Mesenchymal stem cell (in vitro differentiated cells and primary cell): ENCODE measurements around the gene CHD8. TPM values are rescaled to one million over a fixed set of nuclear protein-coding genes. Genes with fewer than 3 reads are reported as not detected.

Experiments used
- DNase-seq: peaks from one replicate; pipeline ENCODE4 v3.0.0-alpha.2; 2013
- H2AFZ ChIP-seq: one replicate; pipeline ENCODE4 v1.6.1; 2013; ENCODE audit warnings: low read depth, mild to moderate bottlenecking, control low read depth, inconsistent platforms, low read length, moderate library complexity
- H2AK5ac ChIP-seq: 2 replicates; pipeline ENCODE4 v1.6.1; 2013; ENCODE audit warnings: low read length, moderate library complexity, mild to moderate bottlenecking, inconsistent platforms; ENCODE audit not compliant: severe bottlenecking
- H2BK120ac ChIP-seq: one replicate; pipeline ENCODE4 v1.6.1; 2013; ENCODE audit warnings: low read depth, mild to moderate bottlenecking, inconsistent platforms, low read length, moderate library complexity
- H2BK12ac ChIP-seq, 2 experiments: one replicate each; pipeline ENCODE4 v1.6.1; 2013; ENCODE audit warnings: inconsistent platforms in 2 of 2, low read length in 2 of 2, mild to moderate bottlenecking in 2 of 2, moderate library complexity in 2 of 2, control low read depth in 1 of 2
- H2BK15ac ChIP-seq: one replicate; pipeline ENCODE4 v1.6.1; 2013; ENCODE audit warnings: mild to moderate bottlenecking, low read depth, inconsistent platforms; ENCODE audit not compliant: poor library complexity, severe bottlenecking
- H2BK5ac ChIP-seq: 2 replicates; pipeline ENCODE4 v1.6.1; 2013; ENCODE audit warnings: low read depth, mild to moderate bottlenecking, low read length, control low read depth, inconsistent platforms; ENCODE audit not compliant: poor library complexity, severe bottlenecking
- H3K14ac ChIP-seq, 2 experiments: one replicate each; pipeline ENCODE4 v1.6.1; 2013; ENCODE audit warnings: inconsistent platforms in 2 of 2, low read length in 2 of 2, control low read depth in 1 of 2, mild to moderate bottlenecking in 1 of 2, moderate library complexity in 1 of 2
- H3K18ac ChIP-seq, 2 experiments: one replicate each; pipeline ENCODE4 v1.6.1; 2013; ENCODE audit warnings: inconsistent platforms in 2 of 2, low read length in 2 of 2, control low read depth in 1 of 2, low read depth in 1 of 2, mild to moderate bottlenecking in 1 of 2
- H3K23ac ChIP-seq, 2 experiments: one replicate each; pipeline ENCODE4 v1.6.1; 2013; ENCODE audit warnings: inconsistent platforms in 2 of 2, low read length in 2 of 2, mild to moderate bottlenecking in 2 of 2, moderate library complexity in 2 of 2, control low read depth in 1 of 2
- H3K27ac ChIP-seq: 2 replicates; pipeline ENCODE4 v1.5.1; 2013; ENCODE audit warnings: mild to moderate bottlenecking, moderate library complexity, low read length, control low read depth, inconsistent platforms; ENCODE audit not compliant: poor library complexity, severe bottlenecking
- H3K27me3 ChIP-seq, 2 experiments: 2 replicates each; pipeline versions ENCODE4 v1.6.1 to v1.7.0; 2013; ENCODE audit warnings: low read length in 2 of 2, mild to moderate bottlenecking in 2 of 2, moderate library complexity in 2 of 2, control low read depth in 1 of 2, inconsistent platforms in 1 of 2; ENCODE audit not compliant: control insufficient read depth in 1 of 2, insufficient read depth in 1 of 2
- H3K36me3 ChIP-seq, 2 experiments: 2 replicates each; pipeline versions ENCODE4 v1.6.1 to v1.7.0; 2013; ENCODE audit warnings: low read length in 2 of 2, control low read depth in 1 of 2, inconsistent platforms in 1 of 2, low read depth in 1 of 2, mild to moderate bottlenecking in 1 of 2; ENCODE audit not compliant: insufficient read depth in 2 of 2, control insufficient read depth in 1 of 2
- H3K4ac ChIP-seq, 2 experiments: one replicate each; pipeline ENCODE4 v1.6.1; 2013; ENCODE audit warnings: inconsistent platforms in 2 of 2, low read length in 2 of 2, mild to moderate bottlenecking in 2 of 2, moderate library complexity in 2 of 2, control low read depth in 1 of 2, low read depth in 1 of 2
- H3K4me1 ChIP-seq: 2 replicates; pipeline ENCODE4 v1.6.1; 2013; ENCODE audit warnings: low read depth, low read length, control low read depth; ENCODE audit not compliant: control insufficient read depth, insufficient read depth
- H3K4me2 ChIP-seq: 2 replicates; pipeline ENCODE4 v1.6.1; 2013; ENCODE audit warnings: low read length, mild to moderate bottlenecking, inconsistent platforms; ENCODE audit not compliant: poor library complexity, severe bottlenecking
- H3K4me3 ChIP-seq, 2 experiments: 2 replicates each; pipeline versions ENCODE4 v1.5.1 to v1.7.0; 2013; ENCODE audit warnings: low read length in 2 of 2, mild to moderate bottlenecking in 2 of 2, control low read depth in 1 of 2, low read depth in 1 of 2; ENCODE audit not compliant: insufficient read depth in 1 of 2
- H3K79me1 ChIP-seq: replicated peaks from 2 replicates; pipeline ENCODE4 v1.6.1; 2013; ENCODE audit warnings: mild to moderate bottlenecking, control low read depth, low read length, inconsistent platforms; ENCODE audit not compliant: poor library complexity, severe bottlenecking
- H3K9ac ChIP-seq: 2 replicates; pipeline ENCODE4 v1.7.0; 2013; ENCODE audit warnings: mild to moderate bottlenecking, low read length, moderate library complexity
- H3K9me3 ChIP-seq: 2 replicates; pipeline ENCODE4 v1.7.0; 2013; ENCODE audit warnings: mild to moderate bottlenecking, low read length; ENCODE audit not compliant: control insufficient read depth
- H4K8ac ChIP-seq: one replicate; pipeline ENCODE4 v1.6.1; 2013; ENCODE audit warnings: inconsistent platforms, mild to moderate bottlenecking, low read length, moderate library complexity
- H4K91ac ChIP-seq: one replicate; pipeline ENCODE4 v1.6.1; 2013; ENCODE audit warnings: mild to moderate bottlenecking, low read length, inconsistent platforms
- WGBS: methylation state at CpG from one replicate; pipeline ENCODE4 v1.1.7; 2013; ENCODE audit warnings: mixed read lengths; 5-methylcytosine and 5-hydroxymethylcytosine counted together
- polyA plus RNA-seq, 2 experiments: library from polyadenylated mRNA; stranded (reverse); fragments of 200-250 nt; gene quantifications; one replicate each; pipeline ENCODE4 v1.2.3, GENCODE V29; 2013

The CHD8 gene
- 35.7 TPM for polyA plus RNA-seq (2013, experiment 1 of 2)
- 31.6 TPM for polyA plus RNA-seq (2013, experiment 2 of 2)

- H4K91ac ChIP-seq = peak within 1 kb of the TSS; percentile 87
- H3K27me3 ChIP-seq = no peaks in the 10 kb centered on the region
- H3K27ac ChIP-seq = peak within 1 kb of the TSS; percentile 96
- H2BK12ac ChIP-seq = peak within 1 kb of the TSS in 1 of 2 experiments; percentile 42
- H2BK15ac ChIP-seq = no peak within 1 kb of the TSS
- no peak within 1 kb of the TSS for H2AK5ac ChIP-seq
- peak within 1 kb of the TSS; percentile 76 for H2AFZ ChIP-seq
- H3K4ac ChIP-seq = peak within 1 kb of the TSS in 1 of 2 experiments; percentile 97
- peak within 1 kb of the TSS; percentile 95 for H3K4me2 ChIP-seq
- H3K9ac ChIP-seq = peak within 1 kb of the TSS; percentile 100
- 3% methylated on average over 32 of the region's 36 CpGs for WGBS
- no peaks in the 10 kb centered on the region for H3K79me1 ChIP-seq
- peaks cover 7 to 33% of the 10 kb centered on the region in 2 experiments for H3K36me3 ChIP-seq
- peak within 1 kb of the TSS in 1 of 2 experiments; percentile 41 for H3K14ac ChIP-seq
- H3K18ac ChIP-seq = peak within 1 kb of the TSS; percentile 66 to 92
- no peaks in the 10 kb centered on the region for H3K9me3 ChIP-seq
- peaks cover 5% of the 10 kb centered on the region for H3K4me1 ChIP-seq
- peak within 1 kb of the TSS; percentile 52 for H2BK120ac ChIP-seq
- peak within 1 kb of the TSS; percentile 87 to 96 for H3K4me3 ChIP-seq
- peak; percentile 100 for DNase-seq
- peak within 1 kb of the TSS; percentile 19 for H2BK5ac ChIP-seq
- no peak within 1 kb of the TSS for H3K23ac ChIP-seq
- peak within 1 kb of the TSS; percentile 100 for H4K8ac ChIP-seq
Measured at GRCh38 chr14:21455912-21456667, at the start of gene CHD8. TSS of gene CHD8 (minus strand) at chr14:21456123. CDS start at chr14:21431643, 24,480 bp downstream.

GRCh38 chr14:21505012-21505553 is 49.2 kb upstream of the CHD8 start:
- no peak overlapping the region for H3K18ac ChIP-seq
- peaks cover 19% of the 10 kb centered on the region for H3K79me1 ChIP-seq
- H4K91ac ChIP-seq = no peak overlapping the region
- no peak overlapping the region for H4K8ac ChIP-seq
- no peak overlapping the region for H3K27ac ChIP-seq
- H3K4ac ChIP-seq = no peak overlapping the region
- H2BK12ac ChIP-seq = no peak overlapping the region
- H3K14ac ChIP-seq = no peak overlapping the region
- no peak overlapping the region for H2BK120ac ChIP-seq
- H3K36me3 ChIP-seq = peaks cover 22 to 56% of the 10 kb centered on the region in 2 experiments
- H2AFZ ChIP-seq = no peak overlapping the region
- no peaks in the 10 kb centered on the region for H3K9me3 ChIP-seq
- H3K27me3 ChIP-seq = no peaks in the 10 kb centered on the region
- no peak overlapping the region for H2BK5ac ChIP-seq
- peak; percentile 37 for DNase-seq
- no peak overlapping the region for H3K23ac ChIP-seq
- H3K4me3 ChIP-seq = no peak overlapping the region
- no peak overlapping the region for H2BK15ac ChIP-seq
- H3K4me2 ChIP-seq = no peak overlapping the region
- H3K9ac ChIP-seq = peak overlapping the region; percentile 16
- H2AK5ac ChIP-seq = no peak overlapping the region
- no peaks in the 10 kb centered on the region for H3K4me1 ChIP-seq

DNA sequence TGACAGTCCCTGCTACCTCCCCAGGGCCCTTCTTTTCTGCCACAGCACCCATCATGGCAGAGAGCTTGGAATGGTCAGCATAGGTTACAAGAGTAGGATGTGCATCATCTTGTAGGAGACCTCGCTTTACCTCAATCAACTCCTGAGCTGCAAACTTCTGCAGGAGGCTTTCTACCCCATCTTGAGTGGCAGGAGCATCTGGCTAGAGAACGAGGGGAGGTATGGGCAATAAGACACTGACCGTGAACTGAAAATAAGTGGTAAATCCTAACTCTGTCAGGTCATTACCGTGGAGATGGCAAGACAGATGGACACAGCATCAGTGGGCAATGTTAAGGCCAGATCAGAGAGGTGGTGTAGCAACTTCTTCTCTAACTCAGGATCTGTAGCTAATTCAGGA is 47.5 kb upstream of the CHD8 start:
- H2BK12ac ChIP-seq = no peak overlapping the region
- peaks cover 2% of the 10 kb centered on the region for H3K4me1 ChIP-seq
- H3K9ac ChIP-seq = no peak overlapping the region
- no peaks in the 10 kb centered on the region for H3K9me3 ChIP-seq
- no peak overlapping the region for H3K27ac ChIP-seq
- WGBS = 93% methylated on average over 3 of the region's 4 CpGs
- H3K27me3 ChIP-seq = no peaks in the 10 kb centered on the region
- H3K23ac ChIP-seq = no peak overlapping the region
- no peak overlapping the region for H2AFZ ChIP-seq
- H2BK120ac ChIP-seq = no peak overlapping the region
- no peak overlapping the region for H2BK15ac ChIP-seq
- H3K36me3 ChIP-seq = peaks cover 24 to 71% of the 10 kb centered on the region in 2 experiments
- H3K79me1 ChIP-seq = peaks cover 19% of the 10 kb centered on the region
- H4K8ac ChIP-seq = peak overlapping the region; percentile 13
- H4K91ac ChIP-seq = no peak overlapping the region
- H2BK5ac ChIP-seq = no peak overlapping the region
- H2AK5ac ChIP-seq = no peak overlapping the region
- DNase-seq = no peak
- H3K4me2 ChIP-seq = no peak overlapping the region
- H3K14ac ChIP-seq = no peak overlapping the region
- no peak overlapping the region for H3K4ac ChIP-seq
- H3K18ac ChIP-seq = no peak overlapping the region
- H3K4me3 ChIP-seq = no peak overlapping the region

- no peak overlapping the region for H3K23ac ChIP-seq
- no peak overlapping the region for H3K27ac ChIP-seq
- H2BK120ac ChIP-seq = no peak overlapping the region
- no peak overlapping the region for H3K4ac ChIP-seq
- H3K27me3 ChIP-seq = no peaks in the 10 kb centered on the region
- H2BK12ac ChIP-seq = peak overlapping the region in 1 of 2 experiments; percentile 54
- no peak overlapping the region for H3K4me2 ChIP-seq
- no peaks in the 10 kb centered on the region for H3K9me3 ChIP-seq
- H3K14ac ChIP-seq = no peak overlapping the region
- H3K18ac ChIP-seq = no peak overlapping the region
- no peak overlapping the region for H3K9ac ChIP-seq
- H4K8ac ChIP-seq = no peak overlapping the region
- no peak overlapping the region for H2AK5ac ChIP-seq
- no peak for DNase-seq
- 98% methylated on average over 5 of the region's 5 CpGs for WGBS
- no peak overlapping the region for H2BK5ac ChIP-seq
- peaks cover 16% of the 10 kb centered on the region for H3K79me1 ChIP-seq
- no peak overlapping the region for H3K4me3 ChIP-seq
- peaks cover 18 to 77% of the 10 kb centered on the region in 2 experiments for H3K36me3 ChIP-seq
- H2BK15ac ChIP-seq = no peak overlapping the region
- no peak overlapping the region for H4K91ac ChIP-seq
- H2AFZ ChIP-seq = no peak overlapping the region
- peaks cover 2% of the 10 kb centered on the region for H3K4me1 ChIP-seq
Measured at GRCh38 chr14:21501568-21501967, 45.6 kb upstream of the CHD8 start.
